Ascending aorta (tissue), 2 donors: ENCODE measurements around the gene VPS51. TPM values are rescaled to one million over a fixed set of nuclear protein-coding genes. Genes with fewer than 3 reads are reported as not detected.

Experiments
- DNase-seq, 2 donors: peaks; one replicate each; pipeline ENCODE4 v3.0.0-alpha.2; 2019; ENCODE audit warnings: low spot score in 2 of 2
- H3K27ac ChIP-seq, 2 donors: fragments of 200-600 bp; sonication (generic); one replicate each; pipeline ENCODE4 v1.5.1; 2016 to 2017; ENCODE audit warnings: mild to moderate bottlenecking in 1 of 2
- H3K27me3 ChIP-seq: fragments of 200-600 bp; sonication (generic); one replicate; pipeline ENCODE4 v1.5.1; 2017
- H3K36me3 ChIP-seq, 2 donors: fragments of 200-600 bp; sonication (generic); one replicate each; pipeline ENCODE4 v1.5.1; 2016
- H3K4me1 ChIP-seq, 2 donors: fragments of 200-600 bp; sonication (generic); one replicate each; pipeline ENCODE4 v1.5.1; 2016 to 2017; ENCODE audit warnings: mild to moderate bottlenecking in 1 of 2
- H3K4me3 ChIP-seq, 2 donors: fragments of 200-600 bp; sonication (generic); one replicate each; pipeline ENCODE4 v1.5.1; 2016 to 2017; ENCODE audit warnings: mild to moderate bottlenecking in 1 of 2
- H3K9me3 ChIP-seq, 2 donors: fragments of 200-600 bp; sonication (generic); one replicate each; pipeline ENCODE4 v1.5.1; 2016
- intact Hi-C: fragments of 100-400 bp; cut with DNase I; formaldehyde crosslinking; loops from one replicate; pipeline ENCODE4 v1.15.1; 2023
- total RNA-seq: library from RNA; depleted of rRNA; stranded (reverse); fragments of >200 nt; gene quantifications from one replicate; pipeline ENCODE4 v1.1.0, GENCODE V29; 2016
- TF ChIP-seq, protein P1 (sequence below), 3 experiments: fragments of 200-600 bp in 2 of 3; fragments of 450-650 bp in 1 of 3; sonication (generic) in 2 of 3; IDR thresholded peaks; one replicate each; pipeline ENCODE4 v1.5.1; 2016 to 2019; ENCODE audit warnings: antibody characterized with exemption in 3 of 3, mild to moderate bottlenecking in 1 of 3, moderate library complexity in 1 of 3

The VPS51 gene
- total RNA-seq, 1 donor from 2014 or later, result 226 TPM

GRCh38 chr11:65108469-65109123 is 12.6 kb downstream of the VPS51 start:
- no peaks in the 10 kb centered on the region for H3K27me3 ChIP-seq
- DNase-seq, result no peak
- intact Hi-C loops, result no loop called here
- no peak overlapping the region for H3K27ac ChIP-seq
- peaks cover 16 to 25% of the 10 kb centered on the region in 2 donors for H3K4me1 ChIP-seq
- peaks cover 29% of the 10 kb centered on the region in 2 donors for H3K36me3 ChIP-seq
- TF ChIP-seq, protein P1, sequence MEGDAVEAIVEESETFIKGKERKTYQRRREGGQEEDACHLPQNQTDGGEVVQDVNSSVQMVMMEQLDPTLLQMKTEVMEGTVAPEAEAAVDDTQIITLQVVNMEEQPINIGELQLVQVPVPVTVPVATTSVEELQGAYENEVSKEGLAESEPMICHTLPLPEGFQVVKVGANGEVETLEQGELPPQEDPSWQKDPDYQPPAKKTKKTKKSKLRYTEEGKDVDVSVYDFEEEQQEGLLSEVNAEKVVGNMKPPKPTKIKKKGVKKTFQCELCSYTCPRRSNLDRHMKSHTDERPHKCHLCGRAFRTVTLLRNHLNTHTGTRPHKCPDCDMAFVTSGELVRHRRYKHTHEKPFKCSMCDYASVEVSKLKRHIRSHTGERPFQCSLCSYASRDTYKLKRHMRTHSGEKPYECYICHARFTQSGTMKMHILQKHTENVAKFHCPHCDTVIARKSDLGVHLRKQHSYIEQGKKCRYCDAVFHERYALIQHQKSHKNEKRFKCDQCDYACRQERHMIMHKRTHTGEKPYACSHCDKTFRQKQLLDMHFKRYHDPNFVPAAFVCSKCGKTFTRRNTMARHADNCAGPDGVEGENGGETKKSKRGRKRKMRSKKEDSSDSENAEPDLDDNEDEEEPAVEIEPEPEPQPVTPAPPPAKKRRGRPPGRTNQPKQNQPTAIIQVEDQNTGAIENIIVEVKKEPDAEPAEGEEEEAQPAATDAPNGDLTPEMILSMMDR (IDR thresholded peaks at IDR 0.05), result no peak
- H3K9me3 ChIP-seq, result no peaks in the 10 kb centered on the region
- H3K4me3 ChIP-seq, result no peak overlapping the region

- TF ChIP-seq, protein P1 (IDR thresholded peaks at IDR 0.05), result no peak
- intact Hi-C loops, result loop anchor here (2.0 to 10.0 kb wide), 2 partner anchors 25 to 255 kb away; partner anchors contain the start of gene SYVN1
- Histone ChIP-seq H3K27me3 (no peaks in the 10 kb centered on the region), H3K4me3 (no peak overlapping the region), H3K4me1 (peaks cover 16 to 25% of the 10 kb centered on the region in 2 donors), H3K36me3 (peaks cover 29% of the 10 kb centered on the region in 2 donors), H3K27ac (no peak overlapping the region), H3K9me3 (no peaks in the 10 kb centered on the region)
- no peak for DNase-seq
Measured at GRCh38 chr11:65109231-65110198, 13.5 kb downstream of the VPS51 start.

GRCh38 chr11:65110354-65110861 is 14.4 kb downstream of the VPS51 start:
- Histone ChIP-seq H3K4me3 (no peak overlapping the region), H3K36me3 (peaks cover 29% of the 10 kb centered on the region in 2 donors), H3K27me3 (no peaks in the 10 kb centered on the region), H3K9me3 (no peaks in the 10 kb centered on the region), H3K4me1 (peaks cover 16 to 25% of the 10 kb centered on the region in 2 donors), H3K27ac (peak overlapping the region; percentile 15 to 17)
- peak in 1 of 2 donors; percentile 95 for DNase-seq
- intact Hi-C loops, result loop anchor here (2.0 to 10.0 kb wide), 2 partner anchors 24 to 256 kb away; partner anchors contain the start of gene SYVN1
- TF ChIP-seq, protein P1 (IDR thresholded peaks at IDR 0.05), result peak; percentile 97 to 100 (median 97)

- TF ChIP-seq, protein P1 (IDR thresholded peaks at IDR 0.05), result no peak
- H3K4me3 ChIP-seq, result peak overlapping the region; percentile 54 to 66
- H3K27me3 ChIP-seq, result no peaks in the 10 kb centered on the region
- peaks cover 18 to 30% of the 10 kb centered on the region in 2 donors for H3K4me1 ChIP-seq
- H3K27ac ChIP-seq, result peak overlapping the region in 1 of 2 donors; percentile 17
- peaks cover 26 to 34% of the 10 kb centered on the region in 2 donors for H3K36me3 ChIP-seq
- no peaks in the 10 kb centered on the region for H3K9me3 ChIP-seq
- DNase-seq, result no peak
- intact Hi-C loops, result loop anchor here (2.0 to 10.0 kb wide), 2 partner anchors 24 to 256 kb away; partner anchors contain the start of gene SYVN1
Measured at GRCh38 chr11:65111159-65111743, 15.2 kb downstream of the VPS51 start.
